Measurements from ENCODE around the gene ITGA7.

The ITGA7 gene

GRCh38 chr12:55684761-55685370, 22.8 kb downstream of the ITGA7 start:
- Histone ChIP-seq H3K4me3 (ENCODE audit: insufficient read depth in 1 of 2, low read depth in 1 of 2, low read length in 2 of 2) (no peak overlapping the region), H2BK5ac (ENCODE audit: low read depth, low read length, poor library complexity, severe bottlenecking) (no peak overlapping the region), H4K91ac (ENCODE audit: low read length) (no peak overlapping the region), H3K27me3 (ENCODE audit: control insufficient read depth in 1 of 2, insufficient read depth in 1 of 2, low read length in 2 of 2) (peaks cover 0 to 33% of the 10 kb centered on the region in 2 experiments), H3K18ac (ENCODE audit: low read depth in 1 of 2, low read length in 2 of 2) (no peak overlapping the region), H3K79me1 (replicated peaks; ENCODE audit: low read length, poor library complexity, severe bottlenecking) (no peaks in the 10 kb centered on the region), H2BK15ac (ENCODE audit: low read depth, poor library complexity, severe bottlenecking) (no peak overlapping the region), H3K4me2 (ENCODE audit: low read length, poor library complexity, severe bottlenecking) (no peak overlapping the region), H3K36me3 (ENCODE audit: control insufficient read depth in 1 of 2, insufficient read depth in 2 of 2, low read depth in 1 of 2, low read length in 2 of 2) (peaks cover 0 to 38% of the 10 kb centered on the region in 2 experiments), H2AFZ (ENCODE audit: low read depth, low read length) (no peak overlapping the region), H3K4ac (ENCODE audit: low read depth in 1 of 2, low read length in 2 of 2) (no peak overlapping the region), H3K23ac (ENCODE audit: low read length in 2 of 2) (no peak overlapping the region), H2BK12ac (ENCODE audit: low read length in 2 of 2) (no peak overlapping the region), H2AK5ac (ENCODE audit: low read length, severe bottlenecking) (no peak overlapping the region), H3K9me3 (ENCODE audit: control insufficient read depth, low read length) (no peaks in the 10 kb centered on the region), H2BK120ac (ENCODE audit: low read depth, low read length) (no peak overlapping the region), H3K9ac (ENCODE audit: low read length) (no peak overlapping the region), H3K4me1 (ENCODE audit: control insufficient read depth, insufficient read depth, low read depth, low read length) (peaks cover 9% of the 10 kb centered on the region), H4K8ac (ENCODE audit: low read length) (no peak overlapping the region), H3K27ac (ENCODE audit: low read length, poor library complexity, severe bottlenecking) (no peak overlapping the region), H3K14ac (ENCODE audit: low read length in 2 of 2) (no peak overlapping the region)
- 92% methylated on average over 17 of the region's 20 CpGs for WGBS
- no peak for DNase-seq

DNA sequence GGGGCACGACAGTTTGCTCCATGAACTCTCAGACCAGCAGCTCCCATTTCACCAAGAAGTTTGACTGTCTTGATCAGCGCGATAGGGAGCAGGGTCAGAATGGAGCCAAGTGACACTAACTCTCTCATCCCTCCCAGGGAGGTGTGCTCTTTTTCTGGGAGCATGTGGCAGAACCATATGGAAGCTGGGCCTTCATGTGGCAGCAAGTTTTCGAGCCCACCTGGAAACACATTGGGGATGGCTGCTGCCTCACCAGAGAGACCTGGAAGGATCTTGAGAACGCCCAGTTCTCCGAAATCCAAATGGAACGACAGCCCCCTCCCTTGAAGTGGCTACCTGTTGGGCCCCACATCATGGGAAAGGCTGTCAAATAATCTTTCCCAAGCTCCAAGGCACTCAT, 24.0 kb downstream of the ITGA7 start:
- H2BK5ac ChIP-seq (ENCODE audit: low read depth, low read length, poor library complexity, severe bottlenecking): no peak overlapping the region
- peaks cover 9% of the 10 kb centered on the region for H3K4me1 ChIP-seq (ENCODE audit: control insufficient read depth, insufficient read depth, low read depth, low read length)
- H3K27me3 ChIP-seq (ENCODE audit: control insufficient read depth in 1 of 2, insufficient read depth in 1 of 2, low read length in 2 of 2): peaks cover 0 to 33% of the 10 kb centered on the region in 2 experiments
- H2BK12ac ChIP-seq (ENCODE audit: low read length in 2 of 2): no peak overlapping the region
- H3K4ac ChIP-seq (ENCODE audit: low read depth in 1 of 2, low read length in 2 of 2): no peak overlapping the region
- H2BK15ac ChIP-seq (ENCODE audit: low read depth, poor library complexity, severe bottlenecking): no peak overlapping the region
- no peak overlapping the region for H2BK120ac ChIP-seq (ENCODE audit: low read depth, low read length)
- no peak overlapping the region for H4K91ac ChIP-seq (ENCODE audit: low read length)
- no peak overlapping the region for H3K27ac ChIP-seq (ENCODE audit: low read length, poor library complexity, severe bottlenecking)
- no peak overlapping the region for H2AK5ac ChIP-seq (ENCODE audit: low read length, severe bottlenecking)
- H3K9me3 ChIP-seq (ENCODE audit: control insufficient read depth, low read length): no peaks in the 10 kb centered on the region
- no peak overlapping the region for H4K8ac ChIP-seq (ENCODE audit: low read length)
- H2AFZ ChIP-seq (ENCODE audit: low read depth, low read length): no peak overlapping the region
- no peak overlapping the region for H3K4me2 ChIP-seq (ENCODE audit: low read length, poor library complexity, severe bottlenecking)
- no peak overlapping the region for H3K4me3 ChIP-seq (ENCODE audit: insufficient read depth in 1 of 2, low read depth in 1 of 2, low read length in 2 of 2)
- H3K79me1 ChIP-seq (replicated peaks; ENCODE audit: low read length, poor library complexity, severe bottlenecking): no peaks in the 10 kb centered on the region
- H3K14ac ChIP-seq (ENCODE audit: low read length in 2 of 2): no peak overlapping the region
- WGBS: 88% methylated on average over 6 of the region's 7 CpGs
- H3K23ac ChIP-seq (ENCODE audit: low read length in 2 of 2): no peak overlapping the region
- DNase-seq: no peak
- peaks cover 0 to 31% of the 10 kb centered on the region in 2 experiments for H3K36me3 ChIP-seq (ENCODE audit: control insufficient read depth in 1 of 2, insufficient read depth in 2 of 2, low read depth in 1 of 2, low read length in 2 of 2)
- H3K18ac ChIP-seq (ENCODE audit: low read depth in 1 of 2, low read length in 2 of 2): no peak overlapping the region
- no peak overlapping the region for H3K9ac ChIP-seq (ENCODE audit: low read length)

- Histone ChIP-seq H2BK12ac (ENCODE audit: low read length in 2 of 2) (no peak overlapping the region), H3K4me3 (ENCODE audit: insufficient read depth in 1 of 2, low read depth in 1 of 2, low read length in 2 of 2) (peak overlapping the region in 1 of 2 experiments; percentile 68), H2AFZ (ENCODE audit: low read depth, low read length) (no peak overlapping the region), H3K4me1 (ENCODE audit: control insufficient read depth, insufficient read depth, low read depth, low read length) (peaks cover 9% of the 10 kb centered on the region), H3K4ac (ENCODE audit: low read depth in 1 of 2, low read length in 2 of 2) (no peak overlapping the region), H2BK15ac (ENCODE audit: low read depth, poor library complexity, severe bottlenecking) (no peak overlapping the region), H2BK120ac (ENCODE audit: low read depth, low read length) (no peak overlapping the region), H3K9ac (ENCODE audit: low read length) (peak overlapping the region; percentile 38), H3K27me3 (ENCODE audit: control insufficient read depth in 1 of 2, insufficient read depth in 1 of 2, low read length in 2 of 2) (peaks cover 0 to 29% of the 10 kb centered on the region in 2 experiments), H3K18ac (ENCODE audit: low read depth in 1 of 2, low read length in 2 of 2) (no peak overlapping the region), H3K36me3 (ENCODE audit: control insufficient read depth in 1 of 2, insufficient read depth in 2 of 2, low read depth in 1 of 2, low read length in 2 of 2) (peaks cover 0 to 20% of the 10 kb centered on the region in 2 experiments), H3K27ac (ENCODE audit: low read length, poor library complexity, severe bottlenecking) (no peak overlapping the region), H3K4me2 (ENCODE audit: low read length, poor library complexity, severe bottlenecking) (no peak overlapping the region), H2AK5ac (ENCODE audit: low read length, severe bottlenecking) (no peak overlapping the region), H3K9me3 (ENCODE audit: control insufficient read depth, low read length) (no peaks in the 10 kb centered on the region), H4K8ac (ENCODE audit: low read length) (no peak overlapping the region), H3K14ac (ENCODE audit: low read length in 2 of 2) (no peak overlapping the region), H2BK5ac (ENCODE audit: low read depth, low read length, poor library complexity, severe bottlenecking) (no peak overlapping the region), H4K91ac (ENCODE audit: low read length) (no peak overlapping the region), H3K23ac (ENCODE audit: low read length in 2 of 2) (no peak overlapping the region), H3K79me1 (replicated peaks; ENCODE audit: low read length, poor library complexity, severe bottlenecking) (no peaks in the 10 kb centered on the region)
- no peak for DNase-seq
- 88% methylated on average over 10 of the region's 13 CpGs for WGBS
These were observed 25.5 kb downstream of the ITGA7 start for GRCh38 chr12:55682087-55682796.

DNA sequence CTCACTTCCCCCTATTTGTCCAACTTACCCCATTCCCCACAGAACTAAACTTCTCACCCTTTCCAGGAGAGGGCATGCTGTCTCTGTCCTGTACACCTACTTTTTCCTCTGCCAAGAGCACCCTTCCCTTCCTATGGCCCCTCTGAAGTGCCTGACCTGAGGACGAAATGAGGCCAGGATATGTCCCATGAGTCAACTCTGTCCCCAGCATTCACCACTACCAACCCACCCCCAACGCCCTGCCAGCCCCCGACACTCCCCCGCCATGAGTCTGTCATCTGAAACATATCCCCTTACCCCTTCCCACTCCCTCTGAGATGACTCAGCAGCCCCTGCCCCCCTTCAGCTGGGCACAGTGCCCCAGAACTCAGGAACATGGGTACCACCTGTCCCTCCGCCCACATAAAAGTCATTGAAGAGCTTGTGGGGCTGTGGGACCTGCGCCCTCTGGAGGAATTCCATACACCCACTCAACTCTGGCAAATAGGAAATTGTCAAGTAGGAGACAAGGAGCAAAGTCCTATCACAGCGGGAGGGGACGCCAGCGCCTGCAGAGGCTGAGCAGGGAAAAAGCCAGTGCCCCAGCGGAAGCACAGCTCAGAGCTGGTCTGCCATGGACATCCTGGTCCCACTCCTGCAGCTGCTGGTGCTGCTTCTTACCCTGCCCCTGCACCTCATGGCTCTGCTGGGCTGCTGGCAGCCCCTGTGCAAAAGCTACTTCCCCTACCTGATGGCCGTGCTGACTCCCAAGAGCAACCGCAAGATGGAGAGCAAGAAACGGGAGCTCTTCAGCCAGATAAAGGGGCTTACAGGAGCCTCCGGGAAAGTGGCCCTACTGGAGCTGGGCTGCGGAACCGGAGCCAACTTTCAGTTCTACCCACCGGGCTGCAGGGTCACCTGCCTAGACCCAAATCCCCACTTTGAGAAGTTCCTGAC, 26.3 kb downstream of the ITGA7 start:
- peaks cover 0 to 23% of the 10 kb centered on the region in 2 experiments for H3K27me3 ChIP-seq (ENCODE audit: control insufficient read depth in 1 of 2, insufficient read depth in 1 of 2, low read length in 2 of 2)
- WGBS: 45% methylated on average over 17 of the region's 17 CpGs

More for the DNA sequence above, 26.3 kb downstream of the ITGA7 start:
- Histone ChIP-seq H3K4me3 (ENCODE audit: insufficient read depth in 1 of 2, low read depth in 1 of 2, low read length in 2 of 2) (peak overlapping the region in 1 of 2 experiments; percentile 68), H3K9me3 (ENCODE audit: control insufficient read depth, low read length) (no peaks in the 10 kb centered on the region), H3K27ac (ENCODE audit: low read length, poor library complexity, severe bottlenecking) (no peak overlapping the region), H2AFZ (ENCODE audit: low read depth, low read length) (no peak overlapping the region), H3K36me3 (ENCODE audit: control insufficient read depth in 1 of 2, insufficient read depth in 2 of 2, low read depth in 1 of 2, low read length in 2 of 2) (peaks cover 0 to 14% of the 10 kb centered on the region in 2 experiments), H3K23ac (ENCODE audit: low read length in 2 of 2) (no peak overlapping the region), H2BK5ac (ENCODE audit: low read depth, low read length, poor library complexity, severe bottlenecking) (no peak overlapping the region), H3K18ac (ENCODE audit: low read depth in 1 of 2, low read length in 2 of 2) (no peak overlapping the region), H2BK12ac (ENCODE audit: low read length in 2 of 2) (no peak overlapping the region), H3K79me1 (replicated peaks; ENCODE audit: low read length, poor library complexity, severe bottlenecking) (no peaks in the 10 kb centered on the region), H3K4ac (ENCODE audit: low read depth in 1 of 2, low read length in 2 of 2) (no peak overlapping the region), H3K4me2 (ENCODE audit: low read length, poor library complexity, severe bottlenecking) (no peak overlapping the region), H3K9ac (ENCODE audit: low read length) (peak overlapping the region; percentile 38), H4K91ac (ENCODE audit: low read length) (no peak overlapping the region), H2BK120ac (ENCODE audit: low read depth, low read length) (no peak overlapping the region), H2AK5ac (ENCODE audit: low read length, severe bottlenecking) (no peak overlapping the region), H4K8ac (ENCODE audit: low read length) (no peak overlapping the region), H3K14ac (ENCODE audit: low read length in 2 of 2) (no peak overlapping the region), H2BK15ac (ENCODE audit: low read depth, poor library complexity, severe bottlenecking) (no peak overlapping the region), H3K4me1 (ENCODE audit: control insufficient read depth, insufficient read depth, low read depth, low read length) (peaks cover 9% of the 10 kb centered on the region)
- DNase-seq: peak; percentile 30

Data from mesenchymal stem cell (in vitro differentiated cells and primary cell).